ENCODE data around the gene SOHLH1. TPM values are rescaled to one million over a fixed set of nuclear protein-coding genes. Genes with fewer than 3 reads are reported as not detected.
A peak's percentile ranks its signal among the peaks of the same experiment; 100 is the strongest.

The SOHLH1 gene
- total and polyA plus RNA-seq, 10 of the 15 experiments (the other 5 are each of a cell fraction or from before 2014, with no cell fraction given): not detected

- H3K36me3 ChIP-seq (ENCODE audit: control insufficient read depth in 2 of 2, insufficient read depth in 2 of 2, low read length in 1 of 2): no peaks in the 10 kb centered on the region
- ChIA-PET SMC1A (ENCODE audit: uncharacterized antibody, unreplicated experiment) (no interaction called here), CTCF (no interaction called here), POLR2A (no interaction called here), RAD21 (ENCODE audit: unreplicated experiment) (no interaction called here)
- H2AFZ ChIP-seq (ENCODE audit: control insufficient read depth, low read depth, low read length): no peak overlapping the region
- H4K20me1 ChIP-seq (ENCODE audit: control insufficient read depth, insufficient read depth): no peaks in the 10 kb centered on the region
- no peaks in the 10 kb centered on the region for H3K79me2 ChIP-seq (ENCODE audit: control insufficient read depth, insufficient read depth, low read length)
- no peak for DNase-seq (ENCODE audit: low read depth, low spot score)
- intact Hi-C loops (cut with micrococcal nuclease; ENCODE audit: unreplicated experiment): no loop called here
- H3K27ac ChIP-seq (ENCODE audit: control insufficient read depth, insufficient read depth): no peak overlapping the region
- H3K9me3 ChIP-seq (replicated peaks; ENCODE audit: control insufficient read depth, insufficient read depth, low read length): no peaks in the 10 kb centered on the region
- no peak overlapping the region for H3K4me2 ChIP-seq (ENCODE audit: control insufficient read depth, insufficient read depth)
- TF ChIP-seq MEF2A (IDR thresholded peaks at IDR 0.05; ENCODE audit: insufficient read depth, low read depth, low read length): no peak
- peak; percentile 78 for TF ChIP-seq REST (IDR thresholded peaks at IDR 0.05; ENCODE audit: low read depth, low read length)
- 0 out of 3 replicates have a peak, but pooled peaks of 1 of the 2 experiments have one; percentile 19 for TF ChIP-seq EGR1 (IDR thresholded peaks at IDR 0.05; ENCODE audit: borderline replicate concordance in 1 of 2, low read depth in 2 of 2, low read length in 2 of 2)
- H3K9ac ChIP-seq (ENCODE audit: control insufficient read depth, insufficient read depth, low read length): no peak overlapping the region
- no peak for ATAC-seq
- no TSS peak for BruUV-seq (replicated peaks)
- H3K4me3 ChIP-seq: no peak overlapping the region
- peaks cover 0 to 7% of the 10 kb centered on the region in 2 experiments; a peak in 2 of 4 replicates for H3K27me3 ChIP-seq (replicated peaks in 1 of 2; ENCODE audit: control insufficient read depth in 2 of 2, insufficient read depth in 2 of 2, low read length in 1 of 2)
- 54% methylated on average over 7 of the region's 103 CpGs for WGBS (ENCODE audit: insufficient coverage, insufficient replicate concordance, low lambda C conversion rate, missing lambda C conversion rate)
- H3K4me1 ChIP-seq (ENCODE audit: control insufficient read depth, insufficient read depth, low read length): no peaks in the 10 kb centered on the region
- in situ Hi-C loops (cut with MboI): no loop called here
- no peak for FAIRE-seq
Observed at GRCh38 chr9:135714242-135715055, 15.2 kb upstream of the SOHLH1 start.

Measured in GM12878 (cell line).